ENCODE measurements around the gene SFMBT2. TPM values are rescaled to one million over a fixed set of nuclear protein-coding genes. Genes with fewer than 3 reads are reported as not detected.

The SFMBT2 gene
- total and polyA plus RNA-seq, 2 of the 13 experiments (the other 11 are each of a cell fraction or from before 2014, with no cell fraction given), result 0.01 to 0.02 TPM

GRCh38 chr10:7419998-7420397, 9.2 kb upstream of the SFMBT2 start:
- peaks cover 6% of the 10 kb centered on the region; the same call in 1 of the 2 replicates for H3K4me1 ChIP-seq (ENCODE audit: insufficient read depth, low read length)
- no peaks in the 10 kb centered on the region for H3K79me2 ChIP-seq (ENCODE audit: insufficient read depth, low read length)
- no peaks in the 10 kb centered on the region for H3K36me3 ChIP-seq (replicated peaks in 1 of 2; ENCODE audit: control insufficient read depth in 1 of 2, insufficient read depth in 2 of 2, low read length in 2 of 2)
- peaks cover 0 to 6% of the 10 kb centered on the region in 2 experiments; a peak in 1 of 5 replicates for H3K27me3 ChIP-seq (ENCODE audit: control insufficient read depth in 1 of 2, insufficient read depth in 2 of 2, low read length in 2 of 2)
- intact Hi-C loops (cut with micrococcal nuclease; ENCODE audit: unreplicated experiment) (loop anchor here (5.0 kb wide), 2 partner anchors 82 to 578 kb away; no protein-coding TSS in a partner anchor), in situ Hi-C loops (cut with HindIII; ENCODE audit: extremely low pct_ligation_motif_present, low pct_unique_long_range_greater_than_20kb) (loop anchor here (10.0 kb wide), 1 partner anchor 505 kb away; no protein-coding TSS in a partner anchor)
- no peaks in the 10 kb centered on the region for H4K20me1 ChIP-seq (ENCODE audit: insufficient read depth, low read length)
- ChIA-PET POLR2A (no interaction called here), CTCF (ENCODE audit: low intra/inter-chr PET ratio, low total read pairs) (no interaction called here)
- H2AFZ ChIP-seq (ENCODE audit: low read length), result no peak overlapping the region
- H3K9me3 ChIP-seq (ENCODE audit: low read length), result no peaks in the 10 kb centered on the region
- FAIRE-seq (no peak), ATAC-seq (no peak), DNase-seq (ENCODE audit: low spot score) (no peak)
- H3K9ac ChIP-seq (ENCODE audit: insufficient read depth, low read depth, low read length), result no peak overlapping the region
- no peak overlapping the region for H3K4me2 ChIP-seq (ENCODE audit: low read depth, low read length)
- H3K4me3 ChIP-seq (replicated peaks in 1 of 3; ENCODE audit: insufficient read depth in 1 of 3, low read depth in 2 of 3, low read length in 3 of 3), result no peak overlapping the region
- H3K27ac ChIP-seq (ENCODE audit: extremely low read length, insufficient read depth, low read length), result no peak overlapping the region
- WGBS (ENCODE audit: low lambda C conversion rate), result 25% methylated on average over 2 of the region's 8 CpGs
- no TSS peak for BruUV-seq (replicated peaks)
- no peak for TF ChIP-seq JDP2 (CRISPR knock-in tag; IDR thresholded peaks at IDR 0.05; ENCODE audit: borderline replicate concordance)
- no peak for TF ChIP-seq CHCHD3 (CRISPR knock-in tag; IDR thresholded peaks at IDR 0.05)
- TF ChIP-seq HOXA3 (CRISPR knock-in tag; IDR thresholded peaks at IDR 0.05), result no peak
- TF ChIP-seq ZBTB38 (CRISPR knock-in tag; IDR thresholded peaks at IDR 0.05), result no peak
- no peak for TF ChIP-seq EZH2 (conservative IDR thresholded peaks at IDR 0.05; ENCODE audit: low read depth, low read length)
- no peak for TF ChIP-seq MTF1 (CRISPR knock-in tag; IDR thresholded peaks at IDR 0.05)
- TF ChIP-seq E2F5 (CRISPR knock-in tag; conservative IDR thresholded peaks at IDR 0.05), result no peak

- Histone ChIP-seq H3K27ac (ENCODE audit: extremely low read length, insufficient read depth, low read length) (no peak overlapping the region), H2AFZ (ENCODE audit: low read length) (no peak overlapping the region), H3K79me2 (ENCODE audit: insufficient read depth, low read length) (no peaks in the 10 kb centered on the region), H3K36me3 (replicated peaks in 1 of 2; ENCODE audit: control insufficient read depth in 1 of 2, insufficient read depth in 2 of 2, low read length in 2 of 2) (no peaks in the 10 kb centered on the region), H3K4me2 (ENCODE audit: low read depth, low read length) (no peak overlapping the region), H4K20me1 (ENCODE audit: insufficient read depth, low read length) (no peaks in the 10 kb centered on the region), H3K9ac (ENCODE audit: insufficient read depth, low read depth, low read length) (no peak overlapping the region), H3K4me1 (ENCODE audit: insufficient read depth, low read length) (no peaks in the 10 kb centered on the region), H3K27me3 (ENCODE audit: control insufficient read depth in 1 of 2, insufficient read depth in 2 of 2, low read length in 2 of 2) (0 out of 5 replicates have a peak, but pooled peaks cover 1 to 3% of the 10 kb centered on the region in 2 experiments), H3K9me3 (ENCODE audit: low read length) (no peaks in the 10 kb centered on the region), H3K4me3 (replicated peaks in 1 of 3; ENCODE audit: insufficient read depth in 1 of 3, low read depth in 2 of 3, low read length in 3 of 3) (no peak overlapping the region)
- ATAC-seq (no peak), FAIRE-seq (no peak), DNase-seq (ENCODE audit: low spot score) (no peak)
- in situ Hi-C loops (cut with HindIII; ENCODE audit: extremely low pct_ligation_motif_present, low pct_unique_long_range_greater_than_20kb), result loop anchor here (10.0 kb wide), 1 partner anchor 503 kb away; no protein-coding TSS in a partner anchor
- 0% methylated on average over 1 of the region's 1 CpG for WGBS (ENCODE audit: low lambda C conversion rate)
- CTCF ChIA-PET (ENCODE audit: low intra/inter-chr PET ratio, low total read pairs), result interaction anchor here (0.9 kb wide), 2 partner anchors 297 to 749 kb away, joined by 3 read pairs; no protein-coding TSS in a partner anchor
- intact Hi-C loops (cut with micrococcal nuclease; ENCODE audit: unreplicated experiment), result loop anchor here (1.0 to 5.0 kb wide), 4 partner anchors 84 to 576 kb away; no protein-coding TSS in a partner anchor
- TF ChIP-seq, protein P1, sequence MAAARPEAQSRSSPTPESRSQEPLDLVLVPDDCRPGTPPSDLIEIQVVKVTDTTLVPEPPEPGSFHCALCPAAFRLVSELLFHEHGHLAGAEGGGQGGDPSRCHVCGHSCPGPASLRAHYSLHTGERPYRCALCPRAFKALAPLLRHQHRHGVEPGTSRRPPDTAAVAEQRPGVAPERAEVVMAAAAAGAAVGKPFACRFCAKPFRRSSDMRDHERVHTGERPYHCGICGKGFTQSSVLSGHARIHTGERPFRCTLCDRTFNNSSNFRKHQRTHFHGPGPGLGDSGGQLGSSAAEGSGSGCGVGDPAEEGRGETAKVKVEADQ (CRISPR knock-in tag; IDR thresholded peaks at IDR 0.05; ENCODE audit: borderline replicate concordance), result no peak
- TF ChIP-seq CREB1 (IDR thresholded peaks at IDR 0.05) (0 out of 2 replicates have a peak, but pooled peaks have one; percentile 13), CREB1 (CRISPR knock-in tag; IDR thresholded peaks at IDR 0.05) (no peak)
- BruUV-seq (replicated peaks), result no TSS peak
- POLR2A ChIA-PET, result no interaction called here
Measured at GRCh38 chr10:7417807-7418206, 7.0 kb upstream of the SFMBT2 start.

Measured in HepG2 (cell line).